GM20431 (cell line): ENCODE measurements around the gene SMR3A.

ENCODE experiments used
- in situ Hi-C: fragments of 300-500 bp; cut with MseI, MboI; formaldehyde crosslinking; loops from one replicate; pipeline ENCODE4 v1.15.0; 2020; ENCODE audit warnings: low sequenced_read_pairs; ENCODE audit not compliant: unreplicated experiment

The SMR3A gene

GRCh38 chr4:70360460-70360859, at the start of gene SMR3A:
TSS of gene SMR3A (plus strand) at chr4:70360760. CDS start at chr4:70362116, 1,356 bp downstream.
- in situ Hi-C loops = no loop called here

- in situ Hi-C loops = loop anchor here (25.0 kb wide), 1 partner anchor 199 kb away; the partner anchor contains the start of gene AMTN
Observed at GRCh38 chr4:70313736-70314135, 46.8 kb upstream of the SMR3A start.

GRCh38 chr4:70315928-70316327, 44.6 kb upstream of the SMR3A start:
- in situ Hi-C loops = loop anchor here (25.0 kb wide), 1 partner anchor 196 kb away; the partner anchor contains the start of gene AMTN

GRCh38 chr4:70326052-70326451, 34.5 kb upstream of the SMR3A start:
- in situ Hi-C loops = no loop called here

GRCh38 chr4:70334681-70335080, 25.9 kb upstream of the SMR3A start, which contains the start of gene CABS1:
TSS of gene CABS1 (plus strand) at chr4:70334981. CDS start at chr4:70335040, 59 bp downstream.
- in situ Hi-C loops = no loop called here

- in situ Hi-C loops = no loop called here
Observed at GRCh38 chr4:70336043-70336442, 24.5 kb upstream of the SMR3A start.

- in situ Hi-C loops = no loop called here
Observed at GRCh38 chr4:70337886-70338420, 22.6 kb upstream of the SMR3A start.

- in situ Hi-C loops = no loop called here
Observed at GRCh38 chr4:70356185-70356584, 4.4 kb upstream of the SMR3A start.

- in situ Hi-C loops = no loop called here
Observed at GRCh38 chr4:70359115-70359661, 1.4 kb upstream of the SMR3A start.

GRCh38 chr4:70364002-70364401, 3.4 kb downstream of the SMR3A start:
- in situ Hi-C loops = no loop called here

GRCh38 chr4:70365479-70365878, 4.9 kb downstream of the SMR3A start:
- in situ Hi-C loops = no loop called here

- in situ Hi-C loops = no loop called here
Observed at GRCh38 chr4:70367813-70368212, 7.3 kb downstream of the SMR3A start.

GRCh38 chr4:70371987-70372386, 11.4 kb downstream of the SMR3A start:
- in situ Hi-C loops = no loop called here

GRCh38 chr4:70372760-70373159, 12.2 kb downstream of the SMR3A start:
- in situ Hi-C loops = no loop called here

GRCh38 chr4:70380578-70380977, 20.0 kb downstream of the SMR3A start:
- in situ Hi-C loops = no loop called here

- in situ Hi-C loops = no loop called here
Observed at GRCh38 chr4:70382691-70383181, 22.2 kb downstream of the SMR3A start, which contains the start of gene SMR3B. TSS of gene SMR3B (plus strand) at chr4:70383131. CDS start at chr4:70384511, 1,380 bp downstream.

GRCh38 chr4:70392057-70392776, 31.7 kb downstream of the SMR3A start:
- in situ Hi-C loops = no loop called here

- in situ Hi-C loops = no loop called here
Observed at GRCh38 chr4:70397580-70397979, 37.0 kb downstream of the SMR3A start, which contains the start of gene OPRPN. TSS of gene OPRPN (plus strand) at chr4:70397940. CDS start at chr4:70399286, 1,346 bp downstream.

GRCh38 chr4:70399319-70399718, 38.8 kb downstream of the SMR3A start:
- in situ Hi-C loops = no loop called here

- in situ Hi-C loops = no loop called here
Observed at GRCh38 chr4:70402762-70403161, 42.2 kb downstream of the SMR3A start.

- in situ Hi-C loops = no loop called here
Observed at GRCh38 chr4:70405765-70406164, 45.2 kb downstream of the SMR3A start.
